ENCODE results near the gene SKAP1. TPM values are rescaled to one million over a fixed set of nuclear protein-coding genes. Genes with fewer than 3 reads are reported as not detected.
A peak's percentile ranks its signal among the peaks of the same experiment; 100 is the strongest.
"Not testable (repeated sequence)": the region's sequence is repeated elsewhere in the genome, so short reads cannot be mapped to it uniquely, and the experiment has no call there.

Gene SKAP1
- total RNA-seq, 2 donors from 2014 or later = 136 to 138 TPM

- no peak for DNase-seq
- Mint-ChIP-seq H3K27me3 (no peaks in the 10 kb centered on the region), H3K27ac (peak overlapping the region; percentile 92), H3K4me1 (peaks cover 51% of the 10 kb centered on the region), H3K4me3 (no peak overlapping the region), H3K36me3 (ENCODE audit: low read depth) (peaks cover 5% of the 10 kb centered on the region)
- ATAC-seq = no peak
- no peaks in the 10 kb centered on the region for H3K9me3 ChIP-seq (ENCODE audit: control insufficient read depth, low read length, poor library complexity, severe bottlenecking)
Measured at GRCh38 chr17:48420823-48421222, 9.2 kb downstream of the SKAP1 start.

GRCh38 chr17:48416971-48417370 lies 13.0 kb downstream of the SKAP1 start:
- peak overlapping the region; percentile 63 for H3K4me3 Mint-ChIP-seq
- H3K36me3 Mint-ChIP-seq (ENCODE audit: low read depth) = peaks cover 5% of the 10 kb centered on the region
- ATAC-seq = peak; percentile 63
- H3K27me3 Mint-ChIP-seq = no peaks in the 10 kb centered on the region
- H3K9me3 ChIP-seq (ENCODE audit: control insufficient read depth, low read length, poor library complexity, severe bottlenecking) = no peaks in the 10 kb centered on the region
- no peak for DNase-seq
- peak overlapping the region; percentile 99 for H3K27ac Mint-ChIP-seq
- peaks cover 65% of the 10 kb centered on the region for H3K4me1 Mint-ChIP-seq

GRCh38 chr17:48413613-48414405 lies 16.2 kb downstream of the SKAP1 start:
- Mint-ChIP-seq H3K4me3 (peak overlapping the region; percentile 88), H3K36me3 (ENCODE audit: low read depth) (peaks cover 6% of the 10 kb centered on the region), H3K4me1 (peaks cover 60% of the 10 kb centered on the region), H3K27ac (peak overlapping the region; percentile 99), H3K27me3 (no peaks in the 10 kb centered on the region)
- DNase-seq (no peak), ATAC-seq (peak; percentile 77)
- H3K9me3 ChIP-seq (ENCODE audit: control insufficient read depth, low read length, poor library complexity, severe bottlenecking) = no peaks in the 10 kb centered on the region

- peak overlapping the region; percentile 69 for H3K4me3 Mint-ChIP-seq
- H3K27ac Mint-ChIP-seq = peak overlapping the region; percentile 99
- ATAC-seq (peak; percentile 10), DNase-seq (no peak)
- peaks cover 4% of the 10 kb centered on the region for H3K36me3 Mint-ChIP-seq (ENCODE audit: low read depth)
- H3K4me1 Mint-ChIP-seq = peaks cover 54% of the 10 kb centered on the region
- no peaks in the 10 kb centered on the region for H3K27me3 Mint-ChIP-seq
- H3K9me3 ChIP-seq (ENCODE audit: control insufficient read depth, low read length, poor library complexity, severe bottlenecking) = no peaks in the 10 kb centered on the region
Measured at GRCh38 chr17:48412841-48413240, 17.2 kb downstream of the SKAP1 start.

GRCh38 chr17:48410821-48411220 lies 19.2 kb downstream of the SKAP1 start:
- H3K4me1 Mint-ChIP-seq = peaks cover 52% of the 10 kb centered on the region
- not testable (repeated sequence) for H3K27me3 Mint-ChIP-seq; DNase-seq; H3K4me3 Mint-ChIP-seq; H3K9me3 ChIP-seq (ENCODE audit: control insufficient read depth, low read length, poor library complexity, severe bottlenecking); ATAC-seq; H3K36me3 Mint-ChIP-seq (ENCODE audit: low read depth)
- H3K27ac Mint-ChIP-seq = peak overlapping the region; percentile 42

GRCh38 chr17:48409607-48410006 lies 20.4 kb downstream of the SKAP1 start:
- no peak overlapping the region for H3K4me3 Mint-ChIP-seq
- H3K36me3 Mint-ChIP-seq (ENCODE audit: low read depth) = peaks cover 7% of the 10 kb centered on the region
- no peaks in the 10 kb centered on the region for H3K9me3 ChIP-seq (ENCODE audit: control insufficient read depth, low read length, poor library complexity, severe bottlenecking)
- peak overlapping the region; percentile 76 for H3K27ac Mint-ChIP-seq
- DNase-seq (no peak), ATAC-seq (no peak)
- H3K4me1 Mint-ChIP-seq = peaks cover 42% of the 10 kb centered on the region
- no peaks in the 10 kb centered on the region for H3K27me3 Mint-ChIP-seq

GRCh38 chr17:48406936-48407567 lies 23.0 kb downstream of the SKAP1 start:
- Mint-ChIP-seq H3K27ac (peak overlapping the region; percentile 96), H3K4me3 (peak overlapping the region; percentile 55)
- no peak for DNase-seq

GRCh38 chr17:48394821-48395220 lies 35.2 kb downstream of the SKAP1 start:
- H3K4me1 Mint-ChIP-seq = peaks cover 22% of the 10 kb centered on the region

More at GRCh38 chr17:48406936-48407567, 23.0 kb downstream of the SKAP1 start:
- Mint-ChIP-seq H3K36me3 (ENCODE audit: low read depth) (peaks cover 11% of the 10 kb centered on the region), H3K27me3 (no peaks in the 10 kb centered on the region), H3K4me1 (peaks cover 35% of the 10 kb centered on the region)
- no peaks in the 10 kb centered on the region for H3K9me3 ChIP-seq (ENCODE audit: control insufficient read depth, low read length, poor library complexity, severe bottlenecking)
- ATAC-seq = peak; percentile 55

GRCh38 chr17:48393283-48393682 lies 36.7 kb downstream of the SKAP1 start:
- DNase-seq (no peak), ATAC-seq (no peak)
- Mint-ChIP-seq H3K27me3 (no peaks in the 10 kb centered on the region), H3K36me3 (ENCODE audit: low read depth) (no peaks in the 10 kb centered on the region), H3K4me3 (no peak overlapping the region), H3K27ac (peak overlapping the region; percentile 45), H3K4me1 (peaks cover 19% of the 10 kb centered on the region)
- H3K9me3 ChIP-seq (ENCODE audit: control insufficient read depth, low read length, poor library complexity, severe bottlenecking) = no peaks in the 10 kb centered on the region

More at GRCh38 chr17:48394821-48395220, 35.2 kb downstream of the SKAP1 start:
- H3K27ac Mint-ChIP-seq = no peak overlapping the region
- no peaks in the 10 kb centered on the region for H3K9me3 ChIP-seq (ENCODE audit: control insufficient read depth, low read length, poor library complexity, severe bottlenecking)
- no peak overlapping the region for H3K4me3 Mint-ChIP-seq
- ATAC-seq (no peak), DNase-seq (no peak)
- no peaks in the 10 kb centered on the region for H3K27me3 Mint-ChIP-seq
- no peaks in the 10 kb centered on the region for H3K36me3 Mint-ChIP-seq (ENCODE audit: low read depth)

- Mint-ChIP-seq H3K4me1 (peaks cover 19% of the 10 kb centered on the region), H3K36me3 (ENCODE audit: low read depth) (no peaks in the 10 kb centered on the region), H3K4me3 (no peak overlapping the region), H3K27me3 (no peaks in the 10 kb centered on the region), H3K27ac (peak overlapping the region; percentile 45)
- DNase-seq (no peak), ATAC-seq (no peak)
- no peaks in the 10 kb centered on the region for H3K9me3 ChIP-seq (ENCODE audit: control insufficient read depth, low read length, poor library complexity, severe bottlenecking)
Measured at GRCh38 chr17:48392857-48393256, 37.2 kb downstream of the SKAP1 start.

GRCh38 chr17:48391444-48391843 lies 38.6 kb downstream of the SKAP1 start:
- Mint-ChIP-seq H3K36me3 (ENCODE audit: low read depth) (peaks cover 4% of the 10 kb centered on the region), H3K4me3 (no peak overlapping the region), H3K27ac (no peak overlapping the region), H3K27me3 (no peaks in the 10 kb centered on the region), H3K4me1 (peaks cover 21% of the 10 kb centered on the region)
- ATAC-seq (no peak), DNase-seq (no peak)
- H3K9me3 ChIP-seq (ENCODE audit: control insufficient read depth, low read length, poor library complexity, severe bottlenecking) = no peaks in the 10 kb centered on the region

GRCh38 chr17:48389903-48390302 lies 40.1 kb downstream of the SKAP1 start:
- DNase-seq (no peak), ATAC-seq (no peak)
- Mint-ChIP-seq H3K36me3 (ENCODE audit: low read depth) (peaks cover 5% of the 10 kb centered on the region), H3K27me3 (no peaks in the 10 kb centered on the region), H3K27ac (peak overlapping the region; percentile 29), H3K4me3 (no peak overlapping the region), H3K4me1 (peaks cover 23% of the 10 kb centered on the region)
- no peaks in the 10 kb centered on the region for H3K9me3 ChIP-seq (ENCODE audit: control insufficient read depth, low read length, poor library complexity, severe bottlenecking)

GRCh38 chr17:48388955-48389743 lies 40.9 kb downstream of the SKAP1 start:
- no peak for ATAC-seq
- peak overlapping the region; percentile 29 for H3K27ac Mint-ChIP-seq
- H3K4me3 Mint-ChIP-seq = no peak overlapping the region
- DNase-seq = no peak
- no peaks in the 10 kb centered on the region for H3K27me3 Mint-ChIP-seq
- H3K9me3 ChIP-seq (ENCODE audit: control insufficient read depth, low read length, poor library complexity, severe bottlenecking) = no peaks in the 10 kb centered on the region
- H3K4me1 Mint-ChIP-seq = peaks cover 27% of the 10 kb centered on the region
- peaks cover 9% of the 10 kb centered on the region for H3K36me3 Mint-ChIP-seq (ENCODE audit: low read depth)

All from T-helper 17 cell (primary cell).